HCT116 (cell line): ENCODE results near the gene DCAF11. TPM values are rescaled to one million over a fixed set of nuclear protein-coding genes. Genes with fewer than 3 reads are reported as not detected.

ENCODE experiments used
- ATAC-seq: fragments of 200-7000 bp; cut with Tn5 transposase; 2 replicates; pipeline ENCODE4 v1.9.1; 2020; ENCODE audit warnings: mild to moderate bottlenecking, moderate library complexity
- BruUV-seq: library from RNA; stranded (reverse); fragments of 400-500 nt; replicated peaks from 2 replicates; lab custom pipeline; 2021; lab: Mats Ljungman, UMichigan
- CTCF ChIA-PET: fragments of 300-600 bp; sonication (Branson Sonifier 250); formaldehyde crosslinking; loops from one replicate; lab custom pipeline; 2021; ENCODE audit warnings: antibody characterized with exemption; lab: Charles Lee
- POLR2A ChIA-PET: fragments of 300-600, 350-600 bp; sonication (Branson Sonifier 250); formaldehyde crosslinking; loops from one replicate; lab custom pipeline; 2021; ENCODE audit warnings: antibody characterized with exemption; lab: Charles Lee
- RAD21 ChIA-PET, 2 experiments: fragments of 300-600 bp; sonication (Branson Sonifier 250); formaldehyde crosslinking; loops; one replicate each; lab custom pipeline; 2023; ENCODE audit warnings: low total read pairs in 2 of 2; ENCODE audit not compliant: uncharacterized antibody in 2 of 2, unreplicated experiment in 2 of 2, low non-redundant PET in 1 of 2; lab: Charles Lee
- DNase-seq: peaks from one replicate; pipeline ENCODE4 v3.0.0-alpha.2; 2010; ENCODE audit warnings: low read depth, low spot score
- H2AFZ ChIP-seq: fragments of 200-600 bp; shearing (Covaris generic), sonication (generic); 2 replicates; pipeline ENCODE4 v1.6.1; 2017; ENCODE audit warnings: low read depth, mixed run types, mixed read lengths, antibody characterized with exemption, low read length; ENCODE audit not compliant: poor library complexity, severe bottlenecking
- H3K27ac ChIP-seq: 2 replicates; pipeline ENCODE4 v1.5.1; 2012; ENCODE audit warnings: low read depth, low read length
- H3K27me3 ChIP-seq: fragments of 200-600 bp; sonication (generic); 2 replicates; pipeline ENCODE4 v1.6.1; 2016; ENCODE audit warnings: mixed run types, low read length, mixed read lengths; ENCODE audit not compliant: insufficient read depth
- H3K36me3 ChIP-seq, 2 experiments: fragments of 200-500 bp in 1 of 2; fragments of 200-600 bp in 1 of 2; sonication (Bioruptor generic) in 1 of 2; sonication (generic) in 1 of 2; 2 replicates each; pipeline versions ENCODE4 v1.5.1 to v1.6.1; 2014 to 2016; ENCODE audit warnings: low read length in 2 of 2, inconsistent platforms in 1 of 2, mixed read lengths in 1 of 2, mixed run types in 1 of 2; ENCODE audit not compliant: insufficient read depth in 2 of 2, control insufficient read depth in 1 of 2
- H3K4me1 ChIP-seq, 2 experiments: fragments of 200-600 bp in 1 of 2; sonication (generic) in 1 of 2; 2 replicates each; pipeline versions ENCODE4 v1.5.1 to v1.6.1; 2012 to 2017; ENCODE audit warnings: low read length in 2 of 2, inconsistent platforms in 1 of 2, mild to moderate bottlenecking in 1 of 2, mixed read lengths in 1 of 2, mixed run types in 1 of 2, moderate library complexity in 1 of 2; ENCODE audit not compliant: insufficient read depth in 2 of 2, control insufficient read depth in 1 of 2
- H3K4me2 ChIP-seq: fragments of 200-600 bp; sonication (generic); 2 replicates; pipeline ENCODE4 v1.6.1; 2017; ENCODE audit warnings: mixed run types, low read length, mixed read lengths
- H3K4me3 ChIP-seq, 2 experiments: fragments of 200-600 bp in 1 of 2; sonication (generic) in 1 of 2; replicated peaks in 1 of 2; 2 replicates each; pipeline ENCODE4 v1.5.1; 2011 to 2016; ENCODE audit warnings: low read length in 2 of 2, control low read depth in 1 of 2, low read depth in 1 of 2, mild to moderate bottlenecking in 1 of 2, mixed read lengths in 1 of 2, mixed run types in 1 of 2
- H3K79me2 ChIP-seq: fragments of 200-600 bp; sonication (generic); 2 replicates; pipeline ENCODE4 v1.6.1; 2017; ENCODE audit warnings: mild to moderate bottlenecking, mixed run types, low read length, moderate library complexity, mixed read lengths; ENCODE audit not compliant: insufficient read depth
- H3K9ac ChIP-seq: fragments of 200-600 bp; sonication (generic); 2 replicates; pipeline ENCODE4 v1.6.1; 2016; ENCODE audit warnings: low read length, mixed read lengths
- H3K9me2 ChIP-seq: fragments of 200-600 bp; sonication (generic), shearing (Covaris generic); 2 replicates; pipeline ENCODE4 v1.6.1; 2017; ENCODE audit warnings: mixed run types, mild to moderate bottlenecking, moderate library complexity; ENCODE audit not compliant: insufficient read depth
- H3K9me3 ChIP-seq, 2 experiments: fragments of 200-500 bp in 1 of 2; fragments of 200-600 bp in 1 of 2; sonication (Bioruptor generic) in 1 of 2; sonication (generic) in 1 of 2; 2 replicates each; pipeline ENCODE4 v1.6.1; 2014 to 2017; ENCODE audit warnings: low read length in 2 of 2, mixed read lengths in 2 of 2, inconsistent platforms in 1 of 2, low read depth in 1 of 2, mild to moderate bottlenecking in 1 of 2, mixed run types in 1 of 2, moderate library complexity in 1 of 2; ENCODE audit not compliant: control insufficient read depth in 1 of 2, insufficient read depth in 1 of 2
- H4K20me1 ChIP-seq: fragments of 200-600 bp; sonication (generic), shearing (Covaris generic); 2 replicates; pipeline ENCODE4 v1.6.1; 2017; ENCODE audit warnings: mixed run types, mild to moderate bottlenecking, moderate library complexity; ENCODE audit not compliant: insufficient read depth
- ELF1 ChIP-seq: IDR thresholded peaks from 2 replicates; pipeline ENCODE4 v1.6.1; 2012; ENCODE audit warnings: low read depth, borderline replicate concordance
- JUND ChIP-seq: IDR thresholded peaks from 2 replicates; pipeline ENCODE4 v1.6.1; 2012
- POLR2AphosphoS5 ChIP-seq: IDR thresholded peaks from 2 replicates; pipeline ENCODE4 v1.6.1; 2011; ENCODE audit warnings: mild to moderate bottlenecking, low read depth, low read length, moderate library complexity
- RAD21 ChIP-seq: IDR thresholded peaks from 2 replicates; pipeline ENCODE4 v1.6.1; 2012; ENCODE audit warnings: low read depth, mild to moderate bottlenecking
- SIN3A ChIP-seq: IDR thresholded peaks from 2 replicates; pipeline ENCODE4 v1.6.1; 2012; ENCODE audit warnings: low read depth
- SP1 ChIP-seq: IDR thresholded peaks from 2 replicates; pipeline ENCODE4 v1.6.1; 2012; ENCODE audit warnings: low read depth
- SRF ChIP-seq: IDR thresholded peaks from 2 replicates; pipeline ENCODE4 v1.6.1; 2012; ENCODE audit warnings: low read depth
- TCF7L2 ChIP-seq: IDR thresholded peaks from 2 replicates; pipeline ENCODE4 v1.7.0; 2011; ENCODE audit warnings: borderline replicate concordance, inconsistent platforms; ENCODE audit not compliant: insufficient read depth, insufficient read length; ENCODE audit errors: extremely low read depth
- ZFX ChIP-seq: fragments of 450-650 bp; IDR thresholded peaks from 2 replicates; pipeline ENCODE4 v1.6.1; 2017
- intact Hi-C: fragments of 100-400 bp; cut with micrococcal nuclease; formaldehyde crosslinking; loops from 2 replicates; pipeline ENCODE4 v1.10.0; 2022
- total RNA-seq: library from RNA; stranded (reverse); gene quantifications from one replicate; pipeline ENCODE4 v1.2.1, GENCODE V29; 2021; ENCODE audit not compliant: unreplicated experiment
- TF ChIP-seq, protein P1 (sequence below), 3 experiments: fragments of 200-600 bp in 1 of 3; sonication (generic) in 1 of 3; IDR thresholded peaks in 2 of 3; conservative IDR thresholded peaks in 1 of 3; 2 replicates each; pipeline ENCODE4 v1.5.1; 2012 to 2017; ENCODE audit warnings: low read depth in 2 of 3, low read length in 2 of 3, antibody characterized with exemption in 1 of 3, borderline replicate concordance in 1 of 3, control low read depth in 1 of 3, mild to moderate bottlenecking in 1 of 3, mixed read lengths in 1 of 3, mixed run types in 1 of 3, moderate library complexity in 1 of 3; ENCODE audit not compliant: insufficient read depth in 1 of 3
- TF ChIP-seq, protein P2 (sequence below): IDR thresholded peaks from 2 replicates; pipeline ENCODE4 v1.6.1; 2012

The DCAF11 gene
- total RNA-seq, 1 experiment from 2014 or later = 47.5 TPM

DNA sequence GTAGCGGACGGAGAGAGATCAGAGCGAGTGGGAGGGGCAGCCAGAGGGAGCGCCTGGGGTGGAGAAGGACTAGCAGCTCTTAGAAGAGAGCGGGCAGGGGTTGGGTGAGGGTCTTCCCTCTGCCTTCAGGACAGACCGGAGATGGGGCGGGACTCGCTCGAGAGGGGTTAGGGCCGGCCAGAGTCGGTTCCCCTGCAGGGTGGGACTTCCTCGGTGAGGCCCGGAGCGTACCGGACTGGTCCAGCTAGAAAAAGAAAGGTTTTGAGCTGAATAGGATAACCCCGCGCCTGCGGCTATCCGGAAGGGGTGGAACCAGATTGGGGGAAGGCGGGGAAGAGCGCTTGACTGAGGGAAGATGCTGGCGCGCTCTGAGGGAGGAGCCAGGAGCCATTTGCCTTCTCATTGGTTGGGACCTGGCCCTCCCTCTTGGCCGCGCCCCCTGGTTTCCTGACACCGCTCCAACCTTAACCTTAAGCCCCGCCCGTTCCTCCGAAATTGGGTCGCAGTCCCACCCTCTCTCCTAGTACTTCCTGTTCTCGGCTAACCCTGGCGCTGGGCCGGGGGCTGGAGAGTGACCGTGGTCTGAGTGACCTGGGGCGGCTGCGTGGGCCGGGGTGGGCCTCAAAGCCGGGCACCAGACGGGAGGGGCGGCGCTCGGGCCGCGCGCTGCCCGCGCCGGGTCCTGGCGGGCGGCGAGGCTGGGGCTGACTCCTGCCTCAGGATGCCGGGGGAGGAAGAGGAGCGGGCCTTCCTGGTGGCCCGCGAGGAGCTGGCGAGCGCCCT is 32.6 kb downstream of the DCAF11 start, which contains the start of gene RNF31:
Gene RNF31, plus strand, starts transcription at position 521 of the 783 bp plus-strand sequence. Its CDS starts 201 bp downstream, at position 722.
- H3K27ac ChIP-seq = peak within 1 kb of the TSS; percentile 95
- peaks cover 34 to 37% of the 10 kb centered on the region in 2 experiments for H3K36me3 ChIP-seq
- H3K4me3 ChIP-seq = peak within 1 kb of the TSS; percentile 97 to 99
- no peaks in the 10 kb centered on the region for H3K27me3 ChIP-seq
- H3K4me2 ChIP-seq = peak within 1 kb of the TSS; percentile 92
- intact Hi-C loops = loop anchor here (1.0 kb wide), 1 partner anchor 33 kb away; the partner anchor contains the start of genes DCAF11 and NRL
- H3K4me1 ChIP-seq = peaks cover 17 to 23% of the 10 kb centered on the region in 2 experiments
- H4K20me1 ChIP-seq = no peaks in the 10 kb centered on the region
- no peaks in the 10 kb centered on the region for H3K9me2 ChIP-seq
- DNase-seq = peak; percentile 96
- no TSS peak for BruUV-seq
- H2AFZ ChIP-seq = no peak within 1 kb of the TSS
- peaks cover 58% of the 10 kb centered on the region for H3K79me2 ChIP-seq
- ChIA-PET CTCF (interaction anchor here (0.6 to 3.9 kb wide), 13 partner anchors 8 to 284 kb away, joined by 3 to 19 read pairs (median 3); partner anchors contain the start of genes CIDEB, DCAF11, IRF9 and NRL), RAD21 (interaction anchor here (0.6 to 1.2 kb wide), 3 partner anchors 11 to 38 kb away, joined by 3 to 4 read pairs (median 4); partner anchors contain the start of genes IRF9 (in 1 of the 2) and PSME1 (in 1 of the 2)), POLR2A (interaction anchor here (0.7 to 2.3 kb wide), 13 partner anchors 9 to 284 kb away, joined by 3 to 24 read pairs (median 4); partner anchors contain the start of genes DCAF11, IPO4, IRF9 and NRL)
- no peaks in the 10 kb centered on the region for H3K9me3 ChIP-seq
- TF ChIP-seq SRF (no peak), JUND (no peak), ELF1 (no peak), RAD21 (no peak), POLR2AphosphoS5 (peak; percentile 76), SP1 (no peak), TCF7L2 (no peak), SIN3A (no peak), ZFX (peak; percentile 84)
- TF ChIP-seq, protein P1, sequence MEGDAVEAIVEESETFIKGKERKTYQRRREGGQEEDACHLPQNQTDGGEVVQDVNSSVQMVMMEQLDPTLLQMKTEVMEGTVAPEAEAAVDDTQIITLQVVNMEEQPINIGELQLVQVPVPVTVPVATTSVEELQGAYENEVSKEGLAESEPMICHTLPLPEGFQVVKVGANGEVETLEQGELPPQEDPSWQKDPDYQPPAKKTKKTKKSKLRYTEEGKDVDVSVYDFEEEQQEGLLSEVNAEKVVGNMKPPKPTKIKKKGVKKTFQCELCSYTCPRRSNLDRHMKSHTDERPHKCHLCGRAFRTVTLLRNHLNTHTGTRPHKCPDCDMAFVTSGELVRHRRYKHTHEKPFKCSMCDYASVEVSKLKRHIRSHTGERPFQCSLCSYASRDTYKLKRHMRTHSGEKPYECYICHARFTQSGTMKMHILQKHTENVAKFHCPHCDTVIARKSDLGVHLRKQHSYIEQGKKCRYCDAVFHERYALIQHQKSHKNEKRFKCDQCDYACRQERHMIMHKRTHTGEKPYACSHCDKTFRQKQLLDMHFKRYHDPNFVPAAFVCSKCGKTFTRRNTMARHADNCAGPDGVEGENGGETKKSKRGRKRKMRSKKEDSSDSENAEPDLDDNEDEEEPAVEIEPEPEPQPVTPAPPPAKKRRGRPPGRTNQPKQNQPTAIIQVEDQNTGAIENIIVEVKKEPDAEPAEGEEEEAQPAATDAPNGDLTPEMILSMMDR (IDR thresholded peaks at IDR 0.05 in 2 of 3, conservative IDR thresholded peaks at IDR 0.05 in 1 of 3; ENCODE audit: borderline replicate concordance in 1 of 3, insufficient read depth in 1 of 3, low read depth in 2 of 3, low read length in 2 of 3) = no peak
- TF ChIP-seq, protein P2, sequence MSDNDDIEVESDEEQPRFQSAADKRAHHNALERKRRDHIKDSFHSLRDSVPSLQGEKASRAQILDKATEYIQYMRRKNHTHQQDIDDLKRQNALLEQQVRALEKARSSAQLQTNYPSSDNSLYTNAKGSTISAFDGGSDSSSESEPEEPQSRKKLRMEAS = no peak
- ATAC-seq = peak; percentile 88
- peak within 1 kb of the TSS; percentile 86 for H3K9ac ChIP-seq
